ENCODE measurements around the gene CDKN2A.

The CDKN2A gene
- long read RNA-seq, donor 1, partial matches to known transcripts = 0 of 1 reads
- long read RNA-seq, donor 1, other reads (novel, unspliced or antisense) = 0 of 1 reads
- long read RNA-seq, donor 2, partial matches to known transcripts = 0 of 1 reads
- long read RNA-seq, donor 2, other reads (novel, unspliced or antisense) = 0 of 1 reads
- long read RNA-seq, donor 3 = 0 reads
- long read RNA-seq, donor 4 = 0 reads
- long read RNA-seq, donor 5 = 0 reads
- long read RNA-seq, donor 6 = 0 reads
- long read RNA-seq, donor 7, partial matches to known transcripts = 0 of 1 reads
- long read RNA-seq, donor 7, other reads (novel, unspliced or antisense) = 0 of 1 reads
- long read RNA-seq, donor 8 = 0 reads

- peak; percentile 58 for DNase-seq
Observed at GRCh38 chr9:21993893-21994555, at the start of gene CDKN2A. CDKN2A (minus strand) TSS chr9:21994392.

DNA sequence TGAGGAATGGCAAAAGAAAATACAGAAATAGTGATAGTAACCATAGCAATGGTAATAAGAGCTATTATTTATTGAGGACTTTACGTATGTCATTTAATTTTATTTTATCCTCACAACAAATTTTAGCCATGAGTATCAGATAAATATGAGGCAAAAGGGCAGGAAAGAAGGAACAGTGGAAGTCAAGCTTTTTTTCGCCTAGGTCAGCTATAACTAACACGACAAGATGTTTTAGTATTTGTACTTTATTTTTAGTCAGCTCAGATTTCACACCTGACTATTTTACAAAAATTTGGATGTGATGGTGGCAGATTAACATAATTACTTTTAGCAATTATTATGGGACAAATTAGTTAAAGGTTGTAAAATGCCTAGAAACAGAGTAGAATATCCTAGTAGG, 49.7 kb upstream of the CDKN2A start:
- no peak for DNase-seq

GRCh38 chr9:22041775-22042174, 47.6 kb upstream of the CDKN2A start:
- DNase-seq = no peak

DNA sequence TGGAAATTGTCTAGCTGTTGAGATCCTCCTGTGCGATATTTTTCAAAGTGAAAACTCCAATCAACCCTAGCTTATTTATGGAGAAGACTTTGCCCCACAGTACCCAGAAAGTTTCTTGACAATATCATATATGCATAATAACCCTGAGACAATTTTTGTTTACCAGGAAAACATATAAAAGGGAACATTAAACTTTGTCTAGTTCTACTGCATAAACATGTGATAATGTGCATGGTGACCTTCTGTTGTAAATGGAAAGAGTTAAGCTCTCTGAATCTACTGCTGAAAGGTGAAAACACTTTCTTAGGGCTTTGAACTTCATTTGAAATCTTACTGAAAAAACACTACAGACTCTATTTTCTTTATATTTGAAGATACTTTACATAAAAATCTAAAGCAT, 47.2 kb upstream of the CDKN2A start:
- DNase-seq = no peak

DNA sequence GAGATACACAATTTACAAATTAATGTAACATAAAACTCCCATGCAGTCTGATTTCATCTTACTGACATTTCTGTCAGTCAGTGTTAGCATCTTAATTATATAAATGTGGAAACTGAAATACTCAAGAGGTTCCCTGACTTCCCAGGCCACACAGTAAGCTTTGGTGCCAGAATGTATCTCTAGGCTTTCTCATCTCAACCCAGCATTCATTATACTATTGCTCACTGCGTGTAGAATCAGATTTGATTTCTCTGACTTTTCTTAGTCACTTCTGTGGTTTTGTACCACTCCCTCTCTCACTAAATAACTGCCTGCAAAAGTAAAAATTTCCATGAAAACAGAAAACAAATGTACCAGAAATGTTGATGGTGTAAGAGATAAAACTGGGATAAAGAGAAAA, 46.6 kb upstream of the CDKN2A start:
- no peak for DNase-seq

GRCh38 chr9:22039258-22039657, 45.1 kb upstream of the CDKN2A start:
- DNase-seq = no peak

DNA sequence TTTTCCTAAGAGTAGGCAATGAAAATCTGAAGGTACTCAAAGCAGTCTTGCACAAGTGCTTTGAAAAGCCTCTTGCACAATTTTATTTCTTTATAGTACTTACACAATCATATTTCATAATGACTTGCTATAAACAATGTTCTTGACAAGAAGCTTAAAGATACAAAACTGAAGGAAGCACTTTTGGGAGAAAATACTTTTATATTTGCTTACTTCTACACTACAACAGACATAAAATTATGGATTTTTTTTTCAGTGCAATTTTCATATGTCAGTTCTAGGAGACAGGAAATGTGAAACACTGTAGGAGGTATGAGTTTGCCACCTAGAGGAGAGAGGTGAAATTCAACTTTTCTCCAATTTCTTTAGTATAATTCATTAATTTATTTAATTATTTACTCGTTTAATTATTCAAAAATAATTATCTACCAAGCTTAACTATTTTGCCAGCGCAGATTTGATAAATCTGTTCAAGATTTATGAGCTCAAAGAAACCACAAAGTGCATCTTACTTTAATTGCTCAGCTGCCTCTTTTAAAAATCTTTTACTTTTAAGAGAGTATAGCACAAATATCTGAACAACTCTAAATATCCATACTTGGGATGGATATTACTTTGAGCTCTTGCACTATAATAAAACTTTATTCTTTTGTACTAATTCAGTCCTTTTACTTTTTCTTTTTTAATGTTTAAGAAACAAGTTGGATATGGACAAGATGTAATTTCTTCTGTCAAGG, 43.9 kb upstream of the CDKN2A start:
- no peak for DNase-seq

GRCh38 chr9:22036866-22037626, 42.9 kb upstream of the CDKN2A start:
- DNase-seq = no peak

DNA sequence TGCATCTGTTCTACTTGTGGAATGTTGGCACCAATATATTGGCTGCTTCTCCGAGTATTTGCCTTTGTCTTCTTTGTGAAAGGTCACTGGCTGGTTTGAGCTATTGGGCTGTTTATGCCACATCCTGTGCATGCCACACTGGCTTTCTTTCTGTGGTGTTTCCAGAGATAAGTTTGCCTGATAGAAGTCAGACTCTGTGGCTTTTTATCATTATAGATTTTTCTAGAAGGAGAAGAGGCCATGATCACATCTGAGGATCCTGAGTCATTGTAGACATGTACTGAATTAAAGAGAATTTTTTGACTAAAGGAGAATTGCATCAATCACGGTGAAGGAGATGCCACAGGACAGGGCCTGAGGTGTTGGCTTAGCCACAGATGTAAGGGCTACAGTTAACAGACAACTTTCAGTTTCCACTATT, 41.4 kb upstream of the CDKN2A start:
- DNase-seq = no peak

DNA sequence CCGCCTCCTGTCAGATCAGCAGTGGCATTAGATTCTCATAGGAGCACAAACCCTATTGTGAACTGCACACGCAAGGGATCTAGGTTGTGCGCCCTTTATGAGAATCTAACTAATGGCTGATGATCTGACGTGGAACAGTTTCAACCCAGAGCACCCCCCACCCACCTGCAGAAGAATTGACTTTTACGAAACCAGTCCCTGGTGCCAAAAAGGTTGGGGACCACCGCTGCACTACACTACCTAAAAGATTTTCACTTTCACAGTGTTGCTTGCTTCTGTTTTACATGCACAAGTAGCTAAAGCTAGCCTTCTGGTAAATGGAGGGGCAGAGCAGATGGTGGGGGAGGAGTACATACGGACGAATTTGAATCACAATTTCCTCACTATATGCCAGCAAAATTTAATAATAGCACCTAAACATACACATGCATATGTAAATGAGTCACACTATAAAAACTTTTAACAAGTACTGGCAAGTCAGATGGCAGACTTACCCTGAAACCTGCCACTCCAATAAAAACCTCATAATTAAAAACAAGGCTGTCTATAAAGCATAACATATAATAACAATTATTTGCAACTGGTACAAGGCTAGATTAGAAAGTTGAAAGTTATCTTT, 38.9 kb upstream of the CDKN2A start:
- DNase-seq = no peak

DNA sequence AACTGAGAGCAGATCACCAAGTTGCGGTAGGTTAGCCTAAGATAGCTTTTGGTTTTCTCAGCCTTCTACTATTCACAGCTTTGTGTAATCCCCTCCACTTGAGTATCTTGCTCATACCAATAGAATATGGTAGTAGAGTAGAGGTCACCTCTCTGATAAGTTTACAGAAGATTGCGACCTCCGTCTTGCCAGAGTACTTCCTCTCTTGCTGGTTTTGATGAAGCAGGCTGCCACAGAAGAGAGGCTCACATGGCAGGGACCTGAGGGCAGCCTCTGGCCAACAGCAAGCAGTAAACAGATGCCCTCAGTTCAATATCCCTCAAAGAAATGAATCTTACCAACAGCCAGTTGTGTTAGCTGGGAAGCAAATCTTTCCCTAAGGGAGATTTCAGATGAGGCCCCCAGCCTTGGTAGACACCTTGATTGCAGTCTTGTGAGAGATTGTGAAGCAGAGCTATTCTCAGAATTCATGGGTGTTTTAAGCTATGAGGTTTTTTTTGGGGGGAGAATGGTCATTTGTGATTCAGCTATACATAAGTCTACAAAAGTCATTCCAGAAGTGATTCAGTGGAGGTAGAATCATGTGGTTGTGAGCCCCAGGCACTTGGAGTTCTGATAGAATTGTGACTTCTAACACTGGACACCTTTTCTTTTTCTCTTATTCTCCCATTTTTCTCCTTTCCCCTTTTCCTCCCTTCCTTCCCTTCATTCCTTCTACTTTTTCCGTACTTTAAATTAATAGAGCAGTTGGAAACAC, 37.6 kb upstream of the CDKN2A start:
- DNase-seq = no peak

- no peak for DNase-seq
Observed at GRCh38 chr9:22030101-22030598, 36.0 kb upstream of the CDKN2A start.

DNA sequence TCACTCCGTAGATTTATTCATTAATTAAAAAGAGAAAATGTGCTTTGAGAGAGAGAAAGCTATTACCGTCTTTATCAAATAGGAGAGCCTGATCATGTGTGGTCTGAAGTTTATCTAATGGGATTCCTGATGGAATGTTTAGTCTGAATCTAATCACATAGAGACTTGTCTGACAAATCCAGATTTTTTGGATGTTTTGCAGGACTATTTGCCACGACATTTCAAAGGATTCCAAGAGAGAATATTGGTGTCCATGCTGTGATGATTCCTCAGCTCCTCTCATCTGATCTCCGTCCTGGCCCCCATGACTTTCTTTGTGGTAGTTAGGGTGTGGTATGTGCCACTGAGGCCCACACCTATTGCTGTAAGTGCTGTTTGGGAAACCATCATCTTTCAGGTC, 35.0 kb upstream of the CDKN2A start:
- DNase-seq = no peak

DNA sequence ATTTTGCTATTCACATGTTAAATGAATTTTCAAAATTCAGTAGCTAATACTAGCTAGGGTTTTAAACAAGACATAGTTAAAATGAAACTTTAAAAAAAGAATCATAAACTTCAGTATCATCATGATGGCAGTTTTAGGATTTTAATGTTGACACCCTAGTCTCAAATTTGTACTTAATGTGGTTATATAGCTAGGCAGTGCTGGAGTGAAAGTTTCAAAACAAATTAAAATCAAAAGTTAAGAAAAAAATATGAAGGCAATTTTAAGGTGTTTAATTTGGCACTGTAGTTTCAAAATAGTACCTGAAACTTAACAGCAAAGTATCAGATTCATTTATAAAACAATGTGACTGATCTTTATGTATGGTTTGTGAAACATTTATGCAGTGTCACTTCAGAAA, 34.2 kb upstream of the CDKN2A start:
- no peak for DNase-seq

- no peak for DNase-seq
Observed at GRCh38 chr9:22026696-22027095, 32.5 kb upstream of the CDKN2A start.

- DNase-seq = no peak
Observed at GRCh38 chr9:22022396-22022795, 28.2 kb upstream of the CDKN2A start.

- no peak for DNase-seq
Observed at GRCh38 chr9:22010866-22011625, 16.9 kb upstream of the CDKN2A start.

GRCh38 chr9:22009506-22009867, 15.3 kb upstream of the CDKN2A start:
- no peak for DNase-seq

DNA sequence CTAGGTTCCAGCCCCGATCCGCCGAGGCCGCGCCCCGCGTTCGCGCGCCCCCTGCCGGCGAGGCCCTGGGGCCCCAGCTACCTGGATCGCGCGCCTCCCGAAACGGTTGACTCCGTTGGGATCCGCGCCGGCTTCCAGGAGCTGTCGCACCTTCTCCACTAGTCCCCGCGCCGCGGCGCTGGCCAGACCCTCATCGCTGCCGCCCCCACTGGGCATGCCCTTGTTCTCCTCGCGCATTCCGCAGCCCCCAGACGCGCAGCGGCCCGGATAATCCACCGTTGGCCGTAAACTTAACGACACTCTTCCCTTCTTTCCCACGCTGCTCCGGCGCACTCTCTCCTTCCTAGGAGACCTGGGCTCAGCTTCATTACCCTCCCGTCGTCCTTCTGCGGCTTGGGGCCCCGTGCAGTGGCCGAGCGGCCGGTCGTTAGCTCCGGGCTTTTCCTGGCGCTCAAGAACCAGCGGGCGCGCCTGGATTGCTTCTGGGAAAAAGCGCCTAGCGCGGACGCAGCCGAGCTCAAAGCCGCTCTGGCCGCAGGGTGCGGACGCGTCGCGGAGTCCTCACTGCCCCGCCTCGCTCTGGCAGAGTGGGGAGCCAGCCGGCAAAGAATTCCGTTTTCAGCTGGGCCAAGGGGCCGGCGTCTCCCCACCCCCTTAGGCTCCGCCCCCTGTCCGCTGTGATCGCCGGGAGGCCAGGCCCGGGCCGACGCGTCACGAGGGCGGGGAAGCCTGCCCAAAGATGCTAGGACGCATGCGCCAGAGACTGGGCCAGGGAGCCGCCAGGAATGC, 14.7 kb upstream of the CDKN2A start, which contains the start of gene CDKN2B:
TSS of gene CDKN2B (minus strand) at position 589 of the 789 bp plus-strand sequence. CDS start at position 237, 352 bp downstream.
- DNase-seq = peak; percentile 89

GRCh38 chr9:22008384-22008716, 14.2 kb upstream of the CDKN2A start:
- no peak for DNase-seq

Data from right kidney (tissue), 9 donors.